Ectodermal cell (in vitro differentiated cells): ENCODE measurements around the gene CHIC2.
"Not testable (repeated sequence)": the region's sequence is repeated elsewhere in the genome, so short reads cannot be mapped to it uniquely, and the experiment has no call there.

Experiments
- H3K27ac ChIP-seq: 2 replicates; pipeline ENCODE4 v1.7.0; 2013; ENCODE audit warnings: mild to moderate bottlenecking, low read depth, low read length; ENCODE audit not compliant: insufficient read depth, poor library complexity, severe bottlenecking
- H3K27me3 ChIP-seq: 2 replicates; pipeline ENCODE4 v1.7.0; 2013; ENCODE audit warnings: mild to moderate bottlenecking, low read length; ENCODE audit not compliant: insufficient read depth, control insufficient read depth, poor library complexity, severe bottlenecking
- H3K36me3 ChIP-seq: one replicate; pipeline ENCODE4 v1.7.0; 2013; ENCODE audit warnings: low read length; ENCODE audit not compliant: control insufficient read depth, insufficient read depth
- H3K4me1 ChIP-seq: one replicate; pipeline ENCODE4 v1.7.0; 2013; ENCODE audit warnings: low read length; ENCODE audit not compliant: control insufficient read depth, insufficient read depth
- H3K4me3 ChIP-seq: 2 replicates; pipeline ENCODE4 v1.7.0; 2013; ENCODE audit warnings: low read depth, low read length, control low read depth; ENCODE audit not compliant: insufficient read depth
- H3K9me3 ChIP-seq: 2 replicates; pipeline ENCODE4 v1.7.0; 2013; ENCODE audit warnings: mild to moderate bottlenecking, low read length, moderate library complexity; ENCODE audit not compliant: control insufficient read depth
- WGBS, 2 experiments: methylation state at CpG; one replicate each; pipeline ENCODE4 v1.1.7; 2013; ENCODE audit warnings: missing lambda C conversion rate in 2 of 2; 5-methylcytosine and 5-hydroxymethylcytosine counted together

Gene CHIC2

GRCh38 chr4:54036184-54036583 is 28.2 kb downstream of the CHIC2 start:
- 82 to 90% methylated on average over 3 to 4 of the region's 4 CpGs for WGBS, 2 experiments
- Histone ChIP-seq H3K4me1 (no peaks in the 10 kb centered on the region), H3K4me3 (no peak overlapping the region), H3K27me3 (no peaks in the 10 kb centered on the region), H3K9me3 (no peaks in the 10 kb centered on the region), H3K27ac (no peak overlapping the region), H3K36me3 (no peaks in the 10 kb centered on the region)

- Histone ChIP-seq H3K9me3 (no peaks in the 10 kb centered on the region), H3K4me1 (no peaks in the 10 kb centered on the region), H3K27me3 (no peaks in the 10 kb centered on the region), H3K4me3 (no peak overlapping the region), H3K27ac (no peak overlapping the region), H3K36me3 (no peaks in the 10 kb centered on the region)
- 33 to 38% methylated on average over 3 of the region's 3 CpGs for WGBS, 2 experiments
Observed at GRCh38 chr4:54032558-54033135, 31.8 kb downstream of the CHIC2 start.

DNA sequence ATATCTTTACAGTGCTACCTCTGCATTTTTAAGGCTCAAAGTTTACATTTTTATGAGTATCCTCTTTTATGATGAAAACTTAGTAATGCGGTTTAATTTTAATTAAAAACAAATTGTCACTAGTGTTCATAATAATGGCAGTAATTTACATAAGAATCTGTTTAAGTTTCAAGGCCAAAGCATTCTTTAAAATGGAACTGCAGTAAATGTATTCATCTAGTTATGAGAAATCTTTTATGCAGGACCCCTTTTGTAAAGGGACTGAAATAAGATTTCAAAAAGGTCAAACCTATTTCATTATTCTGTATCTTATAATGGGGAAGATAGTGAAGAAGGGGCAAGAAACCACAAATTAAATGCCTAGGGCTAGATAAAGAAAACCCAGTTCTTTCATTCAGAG is 37.1 kb downstream of the CHIC2 start:
- WGBS, 2 experiments: no CpG with 5 or more reads among the region's 1 CpG
- Histone ChIP-seq H3K36me3 (no peaks in the 10 kb centered on the region), H3K27ac (no peak overlapping the region), H3K9me3 (no peaks in the 10 kb centered on the region), H3K4me1 (no peaks in the 10 kb centered on the region), H3K4me3 (no peak overlapping the region), H3K27me3 (no peaks in the 10 kb centered on the region)

- H3K27ac ChIP-seq: no peak overlapping the region
- H3K4me3 ChIP-seq: no peak overlapping the region
- H3K36me3 ChIP-seq: no peaks in the 10 kb centered on the region
- WGBS, 2 experiments: 91 to 93% methylated on average over 7 of the region's 7 CpGs
- H3K27me3 ChIP-seq: no peaks in the 10 kb centered on the region
- H3K9me3 ChIP-seq: no peaks in the 10 kb centered on the region
- no peaks in the 10 kb centered on the region for H3K4me1 ChIP-seq
Observed at GRCh38 chr4:54025582-54025981, 38.8 kb downstream of the CHIC2 start.

- H3K36me3 ChIP-seq, H3K27me3 ChIP-seq, H3K9me3 ChIP-seq, H3K4me1 ChIP-seq, H3K27ac ChIP-seq, H3K4me3 ChIP-seq: not testable (repeated sequence)
- 93 to 94% methylated on average over 8 of the region's 8 CpGs for WGBS, 2 experiments
Observed at GRCh38 chr4:54023019-54023418, 41.4 kb downstream of the CHIC2 start.

- H3K9me3 ChIP-seq: no peaks in the 10 kb centered on the region
- no peaks in the 10 kb centered on the region for H3K27me3 ChIP-seq
- no peaks in the 10 kb centered on the region for H3K36me3 ChIP-seq
- no peak overlapping the region for H3K27ac ChIP-seq
- H3K4me3 ChIP-seq: no peak overlapping the region
- 60 to 88% methylated on average over 1 of the region's 1 CpG for WGBS, 2 experiments
- H3K4me1 ChIP-seq: peaks cover 27% of the 10 kb centered on the region
Observed at GRCh38 chr4:54017974-54018373, 46.4 kb downstream of the CHIC2 start.

DNA sequence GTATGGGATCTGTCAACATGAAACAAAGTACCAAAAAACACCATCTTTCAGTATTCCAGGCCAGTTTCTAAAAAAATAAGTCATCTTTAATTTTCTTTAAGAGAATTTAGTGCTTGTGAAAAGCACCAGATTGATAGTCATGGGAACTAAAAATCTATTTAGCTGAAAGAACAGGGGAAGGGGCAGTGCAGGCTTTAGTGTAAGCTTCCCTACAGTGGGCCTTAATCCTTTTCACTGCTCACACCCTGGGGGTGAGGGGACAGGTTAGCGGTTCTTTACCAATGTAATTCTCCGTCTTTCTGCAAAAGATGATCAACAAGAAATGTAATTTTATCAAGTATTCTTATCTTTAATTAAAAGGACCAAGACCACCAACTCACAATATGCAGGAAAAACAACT is 47.1 kb downstream of the CHIC2 start:
- no peaks in the 10 kb centered on the region for H3K9me3 ChIP-seq
- H3K27me3 ChIP-seq: no peaks in the 10 kb centered on the region
- H3K4me1 ChIP-seq: peaks cover 27% of the 10 kb centered on the region
- H3K36me3 ChIP-seq: no peaks in the 10 kb centered on the region
- no peak overlapping the region for H3K27ac ChIP-seq
- no peak overlapping the region for H3K4me3 ChIP-seq
- WGBS, 2 experiments: 0% methylated on average over 2 of the region's 2 CpGs; no CpG with 5 or more reads in 1 of the 2 experiments

GRCh38 chr4:54016504-54016903 is 47.9 kb downstream of the CHIC2 start:
- Histone ChIP-seq H3K36me3 (no peaks in the 10 kb centered on the region), H3K4me1 (peaks cover 27% of the 10 kb centered on the region), H3K27ac (no peak overlapping the region), H3K4me3 (no peak overlapping the region), H3K9me3 (no peaks in the 10 kb centered on the region), H3K27me3 (no peaks in the 10 kb centered on the region)
- 7 to 25% methylated on average over 1 of the region's 1 CpG for WGBS, 2 experiments

GRCh38 chr4:54015423-54016030 is 48.9 kb downstream of the CHIC2 start:
- H3K36me3 ChIP-seq: no peaks in the 10 kb centered on the region
- no peak overlapping the region for H3K27ac ChIP-seq
- H3K4me3 ChIP-seq: no peak overlapping the region
- WGBS, 2 experiments: 1% methylated on average over 8 to 10 of the region's 10 CpGs
- H3K4me1 ChIP-seq: peaks cover 27% of the 10 kb centered on the region
- no peaks in the 10 kb centered on the region for H3K9me3 ChIP-seq
- no peaks in the 10 kb centered on the region for H3K27me3 ChIP-seq

GRCh38 chr4:54014666-54015160 is 49.7 kb downstream of the CHIC2 start:
- H3K27me3 ChIP-seq: no peaks in the 10 kb centered on the region
- no peak overlapping the region for H3K27ac ChIP-seq
- no CpG with 5 or more reads among the region's 1 CpG for whole genome bisulfite sequencing, 2 experiments
- H3K4me3 ChIP-seq: no peak overlapping the region
- peaks cover 27% of the 10 kb centered on the region for H3K4me1 ChIP-seq
- no peaks in the 10 kb centered on the region for H3K36me3 ChIP-seq
- H3K9me3 ChIP-seq: no peaks in the 10 kb centered on the region
